Progenitor cell of endocrine pancreas (in vitro differentiated cells): ENCODE data around the gene TBC1D4. TPM values are rescaled to one million over a fixed set of nuclear protein-coding genes. Genes with fewer than 3 reads are reported as not detected.
"Not testable (repeated sequence)": the region's sequence is repeated elsewhere in the genome, so short reads cannot be mapped to it uniquely, and the experiment has no call there.

Experiments used
- DNase-seq: peaks from one replicate; pipeline ENCODE4 v3.0.0; 2021; ENCODE audit warnings: low spot score; ENCODE audit not compliant: unreplicated experiment
- H3K27ac Mint-ChIP-seq: 2 replicates; pipeline ENCODE4 v1.8.0; 2021; ENCODE audit warnings: mild to moderate bottlenecking, moderate library complexity, mixed read lengths
- H3K27me3 Mint-ChIP-seq: 2 replicates; pipeline ENCODE4 v1.8.0; 2021; ENCODE audit warnings: mixed read lengths
- H3K36me3 Mint-ChIP-seq: 2 replicates; pipeline ENCODE4 v1.8.0; 2022; ENCODE audit warnings: mixed read lengths; ENCODE audit not compliant: insufficient read depth
- H3K4me1 Mint-ChIP-seq: 2 replicates; pipeline ENCODE4 v1.8.0; 2021; ENCODE audit warnings: low read depth, mixed read lengths
- H3K4me3 Mint-ChIP-seq: 2 replicates; pipeline ENCODE4 v1.8.0; 2021; ENCODE audit warnings: low read depth, mild to moderate bottlenecking, moderate library complexity, mixed read lengths
- H3K9me3 Mint-ChIP-seq: 2 replicates; pipeline ENCODE4 v1.8.0; 2021; ENCODE audit warnings: low read depth, mixed read lengths
- total RNA-seq: library from RNA; stranded (reverse); gene quantifications from 2 replicates; pipeline ENCODE4 v1.2.1, GENCODE V29; 2021
- TF ChIP-seq, protein P1 (sequence below): fragments of 200-600 bp; sonication (generic); IDR thresholded peaks from one replicate; pipeline ENCODE4 v1.5.0; 2021; ENCODE audit warnings: antibody characterized with exemption, mild to moderate bottlenecking; ENCODE audit not compliant: unreplicated experiment

The TBC1D4 gene
- total RNA-seq, 1 donor from 2014 or later: 13.7 TPM

DNA sequence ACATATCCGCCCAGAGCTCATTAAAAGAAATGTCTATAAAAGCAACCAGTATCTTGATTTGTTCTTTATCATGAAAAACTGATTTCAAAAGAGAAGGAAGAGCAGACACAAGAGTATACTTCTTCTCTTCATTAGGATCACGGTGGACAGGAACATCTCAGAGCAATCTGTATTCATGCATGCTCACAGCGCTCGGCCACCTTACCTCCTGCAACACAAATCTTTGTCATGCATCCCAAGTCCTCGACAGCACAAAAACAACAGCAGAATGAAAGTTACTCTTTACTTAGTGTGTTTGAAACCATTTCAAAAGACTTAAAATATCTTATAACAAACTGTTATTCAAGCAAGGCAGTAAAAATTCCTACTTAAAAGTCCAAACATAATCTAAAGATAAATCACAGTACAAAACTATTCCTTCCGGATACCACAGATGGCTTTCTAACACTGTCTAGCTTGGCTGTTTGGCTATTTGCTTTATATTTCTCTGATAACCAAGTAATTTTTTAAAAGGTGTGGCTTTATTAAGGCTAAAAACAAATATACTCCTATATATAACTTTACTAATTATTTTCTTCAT is 174.5 kb downstream of the TBC1D4 start:
- no peak overlapping the region for H3K4me3 Mint-ChIP-seq
- no peaks in the 10 kb centered on the region for H3K9me3 Mint-ChIP-seq
- H3K4me1 Mint-ChIP-seq: peaks cover under 1% of the 10 kb centered on the region
- DNase-seq: no peak
- peaks cover 4% of the 10 kb centered on the region for H3K36me3 Mint-ChIP-seq
- H3K27me3 Mint-ChIP-seq: no peaks in the 10 kb centered on the region
- H3K27ac Mint-ChIP-seq: no peak overlapping the region
- TF ChIP-seq, protein P1, sequence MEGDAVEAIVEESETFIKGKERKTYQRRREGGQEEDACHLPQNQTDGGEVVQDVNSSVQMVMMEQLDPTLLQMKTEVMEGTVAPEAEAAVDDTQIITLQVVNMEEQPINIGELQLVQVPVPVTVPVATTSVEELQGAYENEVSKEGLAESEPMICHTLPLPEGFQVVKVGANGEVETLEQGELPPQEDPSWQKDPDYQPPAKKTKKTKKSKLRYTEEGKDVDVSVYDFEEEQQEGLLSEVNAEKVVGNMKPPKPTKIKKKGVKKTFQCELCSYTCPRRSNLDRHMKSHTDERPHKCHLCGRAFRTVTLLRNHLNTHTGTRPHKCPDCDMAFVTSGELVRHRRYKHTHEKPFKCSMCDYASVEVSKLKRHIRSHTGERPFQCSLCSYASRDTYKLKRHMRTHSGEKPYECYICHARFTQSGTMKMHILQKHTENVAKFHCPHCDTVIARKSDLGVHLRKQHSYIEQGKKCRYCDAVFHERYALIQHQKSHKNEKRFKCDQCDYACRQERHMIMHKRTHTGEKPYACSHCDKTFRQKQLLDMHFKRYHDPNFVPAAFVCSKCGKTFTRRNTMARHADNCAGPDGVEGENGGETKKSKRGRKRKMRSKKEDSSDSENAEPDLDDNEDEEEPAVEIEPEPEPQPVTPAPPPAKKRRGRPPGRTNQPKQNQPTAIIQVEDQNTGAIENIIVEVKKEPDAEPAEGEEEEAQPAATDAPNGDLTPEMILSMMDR: no peak

DNA sequence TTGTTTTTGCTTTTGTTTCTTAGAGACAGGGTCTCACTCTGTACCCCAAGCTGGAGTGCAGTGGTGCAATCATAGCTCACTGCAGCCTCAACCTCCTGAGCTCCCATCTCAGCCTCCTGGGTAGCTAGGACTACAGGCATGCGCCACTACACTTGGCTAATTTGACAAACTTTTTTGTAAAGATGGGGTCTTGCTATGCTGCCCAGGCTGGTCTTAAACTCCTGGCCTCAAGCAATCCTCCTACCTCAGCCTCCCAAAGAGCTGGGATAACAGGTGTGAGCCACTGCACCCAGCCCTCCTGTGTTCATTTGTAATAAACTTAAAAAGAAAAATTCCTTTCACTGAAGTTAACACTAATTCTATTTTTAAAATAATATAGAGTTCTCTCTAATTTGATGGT is 175.0 kb downstream of the TBC1D4 start:
- not testable (repeated sequence) for H3K36me3 Mint-ChIP-seq, H3K4me3 Mint-ChIP-seq, H3K27ac Mint-ChIP-seq, DNase-seq, H3K9me3 Mint-ChIP-seq, H3K27me3 Mint-ChIP-seq, H3K4me1 Mint-ChIP-seq

DNA sequence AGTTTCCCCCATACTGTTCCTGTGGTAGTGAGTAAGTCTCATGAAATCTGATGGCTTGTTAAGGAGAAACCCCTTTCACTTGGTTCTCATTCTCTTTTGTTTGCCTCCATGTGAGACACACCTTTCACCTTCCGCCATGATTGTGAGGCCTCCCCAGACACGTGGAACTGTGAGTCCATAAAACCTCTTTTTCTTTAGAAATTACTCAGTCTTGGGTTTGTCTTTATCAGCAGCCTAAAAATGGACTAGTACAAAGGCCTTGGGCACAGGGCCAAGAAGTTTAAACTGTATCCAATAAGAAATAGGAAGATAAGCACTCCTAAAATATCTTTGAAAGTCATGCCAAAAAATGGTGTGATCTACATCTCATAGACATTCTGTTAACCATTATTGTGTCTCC is 176.9 kb downstream of the TBC1D4 start:
- H3K4me1 Mint-ChIP-seq: peaks cover 7% of the 10 kb centered on the region
- H3K27ac Mint-ChIP-seq: no peak overlapping the region
- no peaks in the 10 kb centered on the region for H3K27me3 Mint-ChIP-seq

DNA sequence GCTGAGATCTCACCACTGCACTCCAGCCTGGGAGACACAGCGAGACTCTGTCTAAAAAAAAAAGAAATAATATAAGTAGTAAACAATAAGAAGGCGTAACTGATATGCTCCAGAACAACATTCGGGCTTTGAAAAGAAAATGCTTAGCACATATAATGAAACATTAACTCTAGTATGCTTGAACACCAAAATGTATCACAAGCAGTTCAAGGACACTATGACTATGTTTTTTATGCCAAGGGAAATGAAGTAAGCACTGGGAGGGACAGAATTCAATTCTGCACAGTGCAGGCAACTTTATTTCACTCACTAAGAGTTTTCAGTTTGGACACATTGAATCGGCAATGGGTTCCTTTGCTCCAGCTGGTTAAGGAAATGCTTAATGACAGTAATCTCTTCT is 178.7 kb downstream of the TBC1D4 start:
- Mint-ChIP-seq H3K9me3 (no peaks in the 10 kb centered on the region), H3K4me1 (peaks cover 18% of the 10 kb centered on the region), H3K27me3 (no peaks in the 10 kb centered on the region), H3K27ac (no peak overlapping the region), H3K4me3 (no peak overlapping the region), H3K36me3 (peaks cover 4% of the 10 kb centered on the region)
- no peak for DNase-seq
- TF ChIP-seq, protein P1: no peak

More for the DNA sequence above, 176.9 kb downstream of the TBC1D4 start:
- DNase-seq: no peak
- H3K36me3 Mint-ChIP-seq: peaks cover 4% of the 10 kb centered on the region
- H3K4me3 Mint-ChIP-seq: no peak overlapping the region
- H3K9me3 Mint-ChIP-seq: no peaks in the 10 kb centered on the region
- TF ChIP-seq, protein P1: no peak

DNA sequence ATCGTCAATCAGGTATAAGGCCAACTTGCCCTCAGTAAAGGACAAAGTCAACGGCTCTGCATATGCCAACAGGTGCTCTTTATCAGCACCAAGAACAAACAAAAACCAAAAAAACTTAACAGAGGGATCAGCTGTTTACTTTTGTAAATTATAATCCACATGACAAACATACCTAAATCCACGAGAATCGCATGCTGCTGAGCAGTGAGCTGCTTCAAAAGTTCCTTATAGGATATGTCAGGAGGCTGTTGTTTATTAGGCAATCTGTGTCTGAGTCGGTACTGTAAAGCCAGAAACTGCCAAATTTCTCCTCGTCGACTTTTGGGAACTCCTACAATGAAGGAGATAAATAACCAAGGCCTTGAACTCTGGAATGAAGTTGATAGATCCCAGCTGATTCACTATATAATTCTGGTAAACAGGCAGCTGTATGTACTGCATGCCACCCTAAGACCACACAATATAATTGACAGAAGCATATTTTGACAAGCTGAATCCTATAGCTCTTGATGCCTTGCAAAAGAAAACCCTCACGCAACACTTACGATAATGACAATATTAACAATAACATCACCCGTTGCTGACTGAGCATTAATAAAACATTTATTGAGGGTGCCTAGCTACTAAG is 179.8 kb downstream of the TBC1D4 start:
- no peaks in the 10 kb centered on the region for H3K9me3 Mint-ChIP-seq
- H3K27ac Mint-ChIP-seq: no peak overlapping the region
- TF ChIP-seq, protein P1: no peak
- no peak overlapping the region for H3K4me3 Mint-ChIP-seq
- peaks cover 4% of the 10 kb centered on the region for H3K36me3 Mint-ChIP-seq
- H3K4me1 Mint-ChIP-seq: peaks cover 18% of the 10 kb centered on the region
- no peak for DNase-seq
- H3K27me3 Mint-ChIP-seq: no peaks in the 10 kb centered on the region
